Choroid plexus epithelial cell (primary cell): Measurements from ENCODE around the gene AJAP1.

ENCODE experiments used
- DNase-seq: peaks from one replicate; pipeline ENCODE4 v3.0.0-alpha.2; 2010; ENCODE audit warnings: low read depth
- H3K4me3 ChIP-seq: 2 replicates; pipeline ENCODE4 v1.5.1; 2011; ENCODE audit warnings: low read depth, mild to moderate bottlenecking, control low read depth, low read length, moderate library complexity
- CTCF ChIP-seq: conservative IDR thresholded peaks from 2 replicates; pipeline ENCODE4 v1.5.1; 2011; ENCODE audit warnings: low read depth, mild to moderate bottlenecking, control low read depth, inconsistent platforms, low read length, moderate library complexity

AJAP1 gene

GRCh38 chr1:4694492-4694891 is 40.1 kb downstream of the AJAP1 start:
- H3K4me3 ChIP-seq = no peak overlapping the region
- DNase-seq = no peak
- TF ChIP-seq CTCF = no peak

GRCh38 chr1:4695241-4695640 is 40.8 kb downstream of the AJAP1 start:
- no peak overlapping the region for H3K4me3 ChIP-seq
- no peak for TF ChIP-seq CTCF
- DNase-seq = no peak

GRCh38 chr1:4696161-4696745 is 41.8 kb downstream of the AJAP1 start:
- no peak for DNase-seq
- H3K4me3 ChIP-seq = no peak overlapping the region
- TF ChIP-seq CTCF = no peak

GRCh38 chr1:4696753-4697152 is 42.3 kb downstream of the AJAP1 start:
- H3K4me3 ChIP-seq = no peak overlapping the region
- no peak for DNase-seq
- no peak for TF ChIP-seq CTCF

GRCh38 chr1:4697801-4698200 is 43.4 kb downstream of the AJAP1 start:
- H3K4me3 ChIP-seq = no peak overlapping the region
- no peak for DNase-seq
- no peak for TF ChIP-seq CTCF

GRCh38 chr1:4698911-4699310 is 44.5 kb downstream of the AJAP1 start:
- no peak overlapping the region for H3K4me3 ChIP-seq
- no peak for DNase-seq
- TF ChIP-seq CTCF = no peak

DNA sequence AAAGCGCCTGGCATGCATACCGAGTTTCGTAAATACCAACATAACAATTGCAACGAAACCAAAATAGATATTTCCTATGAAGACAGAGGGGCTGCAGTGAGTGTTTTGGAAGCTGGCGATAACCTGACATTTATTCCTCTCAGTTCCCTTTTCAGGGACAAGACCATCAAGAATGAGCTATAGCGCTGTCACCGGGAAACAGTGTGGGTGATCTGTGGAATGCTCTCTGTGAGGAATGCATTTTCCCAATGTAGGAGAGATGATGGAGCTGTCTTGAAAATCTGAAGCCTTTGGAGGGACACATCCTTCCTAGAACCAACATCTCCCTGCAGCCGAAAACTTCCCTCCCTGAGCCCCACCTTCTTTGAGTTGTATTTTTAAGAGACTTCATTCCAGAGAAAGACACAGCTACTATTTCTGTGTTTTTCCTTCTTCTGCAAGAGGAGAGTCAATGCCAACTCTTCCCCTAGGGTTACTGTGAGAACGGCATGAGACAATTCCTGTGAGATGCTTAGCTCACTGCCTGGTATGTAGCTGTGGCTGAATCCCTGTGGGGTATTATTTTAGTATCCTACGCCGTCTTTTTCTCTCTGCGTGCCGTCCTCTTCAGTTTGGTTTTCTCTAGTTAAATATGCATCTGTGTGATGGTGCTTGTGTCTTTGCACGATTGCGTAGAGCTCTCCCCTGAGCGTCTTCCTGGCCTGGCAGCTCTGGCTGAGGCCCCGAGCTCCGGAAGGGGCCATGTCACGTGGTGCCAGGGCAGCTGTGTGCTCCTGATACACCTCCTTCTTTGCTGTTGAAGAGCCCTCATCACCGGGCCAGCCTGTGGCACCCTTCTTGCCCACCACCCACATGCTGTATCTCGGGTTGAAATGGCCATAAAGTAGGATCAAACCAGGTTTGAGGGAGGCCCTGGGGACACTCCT is 45.2 kb downstream of the AJAP1 start:
- no peak overlapping the region for H3K4me3 ChIP-seq
- peak; percentile 2 for DNase-seq
- TF ChIP-seq CTCF = no peak
